ENCODE measurements around the gene GABRA4. TPM values are rescaled to one million over a fixed set of nuclear protein-coding genes. Genes with fewer than 3 reads are reported as not detected.

Gene GABRA4
- total and polyA plus RNA-seq, 2 experiments from 2014 or later: 1.5 to 1.9 TPM

DNA sequence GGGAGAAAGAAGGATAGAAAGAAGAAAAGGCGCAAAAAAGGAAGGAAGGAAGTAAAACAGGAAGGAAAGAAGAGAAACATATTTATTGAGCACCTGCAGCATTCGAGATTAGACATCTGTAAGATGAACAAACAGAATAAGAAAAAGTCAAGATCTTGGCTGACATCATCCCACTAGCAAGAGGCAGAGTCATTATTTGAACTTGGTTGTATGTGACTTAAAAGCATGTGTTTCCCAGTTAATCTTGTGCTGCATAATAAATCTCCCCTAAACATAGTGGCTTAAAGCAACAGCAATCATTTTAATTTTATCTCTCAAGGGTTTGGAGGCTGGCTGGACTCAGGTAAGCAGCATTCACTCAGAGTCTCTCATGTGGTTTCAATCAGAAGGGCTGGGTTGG is 45.8 kb downstream of the GABRA4 start:
- Histone ChIP-seq H3K4me1 (ENCODE audit: insufficient read depth) (no peaks in the 10 kb centered on the region), H4K20me1 (replicated peaks; ENCODE audit: insufficient read depth) (no peaks in the 10 kb centered on the region), H3K27me3 (ENCODE audit: insufficient read depth) (no peaks in the 10 kb centered on the region), H2AFZ (peak overlapping the region; percentile 79; the same call in 1 of the 2 replicates), H3K4me3 (no peak overlapping the region), H3K4me2 (no peak overlapping the region), H3K79me2 (replicated peaks; ENCODE audit: insufficient read depth) (no peaks in the 10 kb centered on the region), H3K27ac (ENCODE audit: low read depth) (no peak overlapping the region), H3K9me2 (ENCODE audit: insufficient read depth) (no peaks in the 10 kb centered on the region), H3F3A (replicated peaks; ENCODE audit: low read depth) (no peaks in the 10 kb centered on the region), H3K36me3 (ENCODE audit: insufficient read depth) (no peaks in the 10 kb centered on the region)
- Mint-ChIP-seq H3K4me1 (no peaks in the 10 kb centered on the region), H3K27ac (0 out of 2 replicates have a peak overlapping the region, but pooled peaks have one; percentile 29), H3K27me3 (ENCODE audit: insufficient read depth, low read depth, poor library complexity) (no peaks in the 10 kb centered on the region), H3K4me3 (no peak overlapping the region), H3K9me3 (no peaks in the 10 kb centered on the region), H3K36me3 (ENCODE audit: low read depth) (no peaks in the 10 kb centered on the region)
- DNase-seq (ENCODE audit: low spot score) (no peak), ATAC-seq (no peak)
- no peak for TF ChIP-seq STAT1 (IDR thresholded peaks at IDR 0.05; ENCODE audit: unreplicated experiment)
- no peak for TF ChIP-seq ZNF331 (CRISPR knock-in tag; IDR thresholded peaks at IDR 0.05; ENCODE audit: low read depth)
- TF ChIP-seq CREB1 (CRISPR knock-in tag; IDR thresholded peaks at IDR 0.05; ENCODE audit: low read depth): no peak
- TF ChIP-seq EZH2 (IDR thresholded peaks at IDR 0.05; ENCODE audit: low read depth, unreplicated experiment): no peak
- TF ChIP-seq, protein P1, sequence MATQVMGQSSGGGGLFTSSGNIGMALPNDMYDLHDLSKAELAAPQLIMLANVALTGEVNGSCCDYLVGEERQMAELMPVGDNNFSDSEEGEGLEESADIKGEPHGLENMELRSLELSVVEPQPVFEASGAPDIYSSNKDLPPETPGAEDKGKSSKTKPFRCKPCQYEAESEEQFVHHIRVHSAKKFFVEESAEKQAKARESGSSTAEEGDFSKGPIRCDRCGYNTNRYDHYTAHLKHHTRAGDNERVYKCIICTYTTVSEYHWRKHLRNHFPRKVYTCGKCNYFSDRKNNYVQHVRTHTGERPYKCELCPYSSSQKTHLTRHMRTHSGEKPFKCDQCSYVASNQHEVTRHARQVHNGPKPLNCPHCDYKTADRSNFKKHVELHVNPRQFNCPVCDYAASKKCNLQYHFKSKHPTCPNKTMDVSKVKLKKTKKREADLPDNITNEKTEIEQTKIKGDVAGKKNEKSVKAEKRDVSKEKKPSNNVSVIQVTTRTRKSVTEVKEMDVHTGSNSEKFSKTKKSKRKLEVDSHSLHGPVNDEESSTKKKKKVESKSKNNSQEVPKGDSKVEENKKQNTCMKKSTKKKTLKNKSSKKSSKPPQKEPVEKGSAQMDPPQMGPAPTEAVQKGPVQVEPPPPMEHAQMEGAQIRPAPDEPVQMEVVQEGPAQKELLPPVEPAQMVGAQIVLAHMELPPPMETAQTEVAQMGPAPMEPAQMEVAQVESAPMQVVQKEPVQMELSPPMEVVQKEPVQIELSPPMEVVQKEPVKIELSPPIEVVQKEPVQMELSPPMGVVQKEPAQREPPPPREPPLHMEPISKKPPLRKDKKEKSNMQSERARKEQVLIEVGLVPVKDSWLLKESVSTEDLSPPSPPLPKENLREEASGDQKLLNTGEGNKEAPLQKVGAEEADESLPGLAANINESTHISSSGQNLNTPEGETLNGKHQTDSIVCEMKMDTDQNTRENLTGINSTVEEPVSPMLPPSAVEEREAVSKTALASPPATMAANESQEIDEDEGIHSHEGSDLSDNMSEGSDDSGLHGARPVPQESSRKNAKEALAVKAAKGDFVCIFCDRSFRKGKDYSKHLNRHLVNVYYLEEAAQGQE (IDR thresholded peaks at IDR 0.05; ENCODE audit: unreplicated experiment): no peak
- no peak for TF ChIP-seq NANOG (IDR thresholded peaks at IDR 0.05; ENCODE audit: borderline replicate concordance)
- TF ChIP-seq, protein P2, sequence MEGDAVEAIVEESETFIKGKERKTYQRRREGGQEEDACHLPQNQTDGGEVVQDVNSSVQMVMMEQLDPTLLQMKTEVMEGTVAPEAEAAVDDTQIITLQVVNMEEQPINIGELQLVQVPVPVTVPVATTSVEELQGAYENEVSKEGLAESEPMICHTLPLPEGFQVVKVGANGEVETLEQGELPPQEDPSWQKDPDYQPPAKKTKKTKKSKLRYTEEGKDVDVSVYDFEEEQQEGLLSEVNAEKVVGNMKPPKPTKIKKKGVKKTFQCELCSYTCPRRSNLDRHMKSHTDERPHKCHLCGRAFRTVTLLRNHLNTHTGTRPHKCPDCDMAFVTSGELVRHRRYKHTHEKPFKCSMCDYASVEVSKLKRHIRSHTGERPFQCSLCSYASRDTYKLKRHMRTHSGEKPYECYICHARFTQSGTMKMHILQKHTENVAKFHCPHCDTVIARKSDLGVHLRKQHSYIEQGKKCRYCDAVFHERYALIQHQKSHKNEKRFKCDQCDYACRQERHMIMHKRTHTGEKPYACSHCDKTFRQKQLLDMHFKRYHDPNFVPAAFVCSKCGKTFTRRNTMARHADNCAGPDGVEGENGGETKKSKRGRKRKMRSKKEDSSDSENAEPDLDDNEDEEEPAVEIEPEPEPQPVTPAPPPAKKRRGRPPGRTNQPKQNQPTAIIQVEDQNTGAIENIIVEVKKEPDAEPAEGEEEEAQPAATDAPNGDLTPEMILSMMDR (conservative IDR thresholded peaks at IDR 0.05; ENCODE audit: low read depth in 2 of 2): no peak
- TF ChIP-seq EZH2phosphoT487 (IDR thresholded peaks at IDR 0.05; ENCODE audit: unreplicated experiment): no peak
- TF ChIP-seq, protein P3, sequence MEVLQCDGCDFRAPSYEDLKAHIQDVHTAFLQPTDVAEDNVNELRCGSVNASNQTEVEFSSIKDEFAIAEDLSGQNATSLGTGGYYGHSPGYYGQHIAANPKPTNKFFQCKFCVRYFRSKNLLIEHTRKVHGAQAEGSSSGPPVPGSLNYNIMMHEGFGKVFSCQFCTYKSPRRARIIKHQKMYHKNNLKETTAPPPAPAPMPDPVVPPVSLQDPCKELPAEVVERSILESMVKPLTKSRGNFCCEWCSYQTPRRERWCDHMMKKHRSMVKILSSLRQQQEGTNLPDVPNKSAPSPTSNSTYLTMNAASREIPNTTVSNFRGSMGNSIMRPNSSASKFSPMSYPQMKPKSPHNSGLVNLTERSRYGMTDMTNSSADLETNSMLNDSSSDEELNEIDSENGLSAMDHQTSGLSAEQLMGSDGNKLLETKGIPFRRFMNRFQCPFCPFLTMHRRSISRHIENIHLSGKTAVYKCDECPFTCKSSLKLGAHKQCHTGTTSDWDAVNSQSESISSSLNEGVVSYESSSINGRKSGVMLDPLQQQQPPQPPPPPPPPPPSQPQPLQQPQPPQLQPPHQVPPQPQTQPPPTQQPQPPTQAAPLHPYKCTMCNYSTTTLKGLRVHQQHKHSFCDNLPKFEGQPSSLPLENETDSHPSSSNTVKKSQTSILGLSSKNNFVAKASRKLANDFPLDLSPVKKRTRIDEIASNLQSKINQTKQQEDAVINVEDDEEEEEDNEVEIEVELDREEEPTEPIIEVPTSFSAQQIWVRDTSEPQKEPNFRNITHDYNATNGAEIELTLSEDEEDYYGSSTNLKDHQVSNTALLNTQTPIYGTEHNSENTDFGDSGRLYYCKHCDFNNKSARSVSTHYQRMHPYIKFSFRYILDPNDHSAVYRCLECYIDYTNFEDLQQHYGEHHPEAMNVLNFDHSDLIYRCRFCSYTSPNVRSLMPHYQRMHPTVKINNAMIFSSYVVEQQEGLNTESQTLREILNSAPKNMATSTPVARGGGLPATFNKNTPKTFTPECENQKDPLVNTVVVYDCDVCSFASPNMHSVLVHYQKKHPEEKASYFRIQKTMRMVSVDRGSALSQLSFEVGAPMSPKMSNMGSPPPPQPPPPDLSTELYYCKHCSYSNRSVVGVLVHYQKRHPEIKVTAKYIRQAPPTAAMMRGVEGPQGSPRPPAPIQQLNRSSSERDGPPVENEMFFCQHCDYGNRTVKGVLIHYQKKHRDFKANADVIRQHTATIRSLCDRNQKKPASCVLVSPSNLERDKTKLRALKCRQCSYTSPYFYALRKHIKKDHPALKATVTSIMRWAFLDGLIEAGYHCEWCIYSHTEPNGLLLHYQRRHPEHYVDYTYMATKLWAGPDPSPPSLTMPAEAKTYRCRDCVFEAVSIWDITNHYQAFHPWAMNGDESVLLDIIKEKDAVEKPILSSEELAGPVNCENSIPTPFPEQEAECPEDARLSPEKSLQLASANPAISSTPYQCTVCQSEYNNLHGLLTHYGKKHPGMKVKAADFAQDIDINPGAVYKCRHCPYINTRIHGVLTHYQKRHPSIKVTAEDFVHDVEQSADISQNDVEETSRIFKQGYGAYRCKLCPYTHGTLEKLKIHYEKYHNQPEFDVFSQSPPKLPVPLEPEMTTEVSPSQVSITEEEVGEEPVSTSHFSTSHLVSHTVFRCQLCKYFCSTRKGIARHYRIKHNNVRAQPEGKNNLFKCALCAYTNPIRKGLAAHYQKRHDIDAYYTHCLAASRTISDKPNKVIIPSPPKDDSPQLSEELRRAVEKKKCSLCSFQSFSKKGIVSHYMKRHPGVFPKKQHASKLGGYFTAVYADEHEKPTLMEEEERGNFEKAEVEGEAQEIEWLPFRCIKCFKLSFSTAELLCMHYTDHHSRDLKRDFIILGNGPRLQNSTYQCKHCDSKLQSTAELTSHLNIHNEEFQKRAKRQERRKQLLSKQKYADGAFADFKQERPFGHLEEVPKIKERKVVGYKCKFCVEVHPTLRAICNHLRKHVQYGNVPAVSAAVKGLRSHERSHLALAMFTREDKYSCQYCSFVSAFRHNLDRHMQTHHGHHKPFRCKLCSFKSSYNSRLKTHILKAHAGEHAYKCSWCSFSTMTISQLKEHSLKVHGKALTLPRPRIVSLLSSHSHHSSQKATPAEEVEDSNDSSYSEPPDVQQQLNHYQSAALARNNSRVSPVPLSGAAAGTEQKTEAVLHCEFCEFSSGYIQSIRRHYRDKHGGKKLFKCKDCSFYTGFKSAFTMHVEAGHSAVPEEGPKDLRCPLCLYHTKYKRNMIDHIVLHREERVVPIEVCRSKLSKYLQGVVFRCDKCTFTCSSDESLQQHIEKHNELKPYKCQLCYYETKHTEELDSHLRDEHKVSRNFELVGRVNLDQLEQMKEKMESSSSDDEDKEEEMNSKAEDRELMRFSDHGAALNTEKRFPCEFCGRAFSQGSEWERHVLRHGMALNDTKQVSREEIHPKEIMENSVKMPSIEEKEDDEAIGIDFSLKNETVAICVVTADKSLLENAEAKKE (CRISPR knock-in tag; IDR thresholded peaks at IDR 0.05): no peak
- TF ChIP-seq JUNB (IDR thresholded peaks at IDR 0.05; ENCODE audit: unreplicated experiment): no peak
- no peak for TF ChIP-seq POLR2AphosphoS5 (IDR thresholded peaks at IDR 0.05; ENCODE audit: low read depth)
- TF ChIP-seq, protein P4, sequence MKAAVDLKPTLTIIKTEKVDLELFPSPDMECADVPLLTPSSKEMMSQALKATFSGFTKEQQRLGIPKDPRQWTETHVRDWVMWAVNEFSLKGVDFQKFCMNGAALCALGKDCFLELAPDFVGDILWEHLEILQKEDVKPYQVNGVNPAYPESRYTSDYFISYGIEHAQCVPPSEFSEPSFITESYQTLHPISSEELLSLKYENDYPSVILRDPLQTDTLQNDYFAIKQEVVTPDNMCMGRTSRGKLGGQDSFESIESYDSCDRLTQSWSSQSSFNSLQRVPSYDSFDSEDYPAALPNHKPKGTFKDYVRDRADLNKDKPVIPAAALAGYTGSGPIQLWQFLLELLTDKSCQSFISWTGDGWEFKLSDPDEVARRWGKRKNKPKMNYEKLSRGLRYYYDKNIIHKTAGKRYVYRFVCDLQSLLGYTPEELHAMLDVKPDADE (IDR thresholded peaks at IDR 0.05): no peak
- TF ChIP-seq ZNF114 (CRISPR knock-in tag; IDR thresholded peaks at IDR 0.05): no peak
